ENCODE data around the gene PGP. TPM values are rescaled to one million over a fixed set of nuclear protein-coding genes. Genes with fewer than 3 reads are reported as not detected.
A peak's percentile ranks its signal among the peaks of the same experiment; 100 is the strongest.

Gene PGP
- total RNA-seq, 2 donors from 2014 or later = 11.6 to 21.6 TPM

- H3K4me3 Mint-ChIP-seq = no peak overlapping the region
- H3K27me3 Mint-ChIP-seq = no peaks in the 10 kb centered on the region
- H3K36me3 Mint-ChIP-seq (ENCODE audit: low read depth) = peaks cover 41% of the 10 kb centered on the region
- no peaks in the 10 kb centered on the region for H3K9me3 Mint-ChIP-seq
- H3K4me1 Mint-ChIP-seq = no peaks in the 10 kb centered on the region
- no peak for ATAC-seq (replicated peaks)
- no peak overlapping the region for H3K27ac Mint-ChIP-seq
Measured at GRCh38 chr16:2233046-2233775, 18.6 kb upstream of the PGP start.

GRCh38 chr16:2232094-2232990 is 17.7 kb upstream of the PGP start:
- no peaks in the 10 kb centered on the region for H3K4me1 Mint-ChIP-seq
- no peak overlapping the region for H3K27ac Mint-ChIP-seq
- no peaks in the 10 kb centered on the region for H3K9me3 Mint-ChIP-seq
- no peak for ATAC-seq (replicated peaks)
- H3K4me3 Mint-ChIP-seq = no peak overlapping the region
- no peaks in the 10 kb centered on the region for H3K27me3 Mint-ChIP-seq
- peaks cover 41% of the 10 kb centered on the region for H3K36me3 Mint-ChIP-seq (ENCODE audit: low read depth)

- no peak overlapping the region for H3K27ac Mint-ChIP-seq
- no peaks in the 10 kb centered on the region for H3K27me3 Mint-ChIP-seq
- peaks cover 47% of the 10 kb centered on the region for H3K36me3 Mint-ChIP-seq (ENCODE audit: low read depth)
- no peak for ATAC-seq (replicated peaks)
- no peaks in the 10 kb centered on the region for H3K9me3 Mint-ChIP-seq
- H3K4me3 Mint-ChIP-seq = no peak overlapping the region
- no peaks in the 10 kb centered on the region for H3K4me1 Mint-ChIP-seq
Measured at GRCh38 chr16:2231016-2231931, 16.6 kb upstream of the PGP start.

DNA sequence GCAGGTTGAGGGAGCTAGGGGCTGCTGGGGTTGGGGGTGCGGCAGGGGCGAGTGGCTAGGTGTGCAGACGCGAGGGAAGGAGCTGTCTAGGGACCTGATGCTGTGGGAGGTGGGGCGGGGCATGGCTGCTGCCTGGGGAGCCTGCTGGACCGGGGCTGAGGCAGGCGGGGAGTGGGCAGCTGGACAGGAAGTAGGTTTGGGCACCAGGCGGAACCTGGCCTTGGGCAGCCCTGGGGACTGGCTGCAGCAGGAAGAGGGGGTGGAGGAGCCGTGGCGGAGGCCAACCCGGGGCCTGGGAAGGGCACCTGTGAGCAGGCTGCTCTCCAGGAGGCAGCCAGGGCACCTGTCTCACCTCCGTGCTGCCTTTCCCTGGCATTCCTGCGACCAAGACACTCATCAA is 15.7 kb upstream of the PGP start:
- Mint-ChIP-seq H3K27ac (no peak overlapping the region), H3K27me3 (no peaks in the 10 kb centered on the region), H3K9me3 (no peaks in the 10 kb centered on the region), H3K36me3 (ENCODE audit: low read depth) (peaks cover 44% of the 10 kb centered on the region), H3K4me3 (no peak overlapping the region), H3K4me1 (no peaks in the 10 kb centered on the region)
- no peak for ATAC-seq (replicated peaks)

GRCh38 chr16:2229632-2230250 is 15.1 kb upstream of the PGP start:
- Mint-ChIP-seq H3K4me1 (no peaks in the 10 kb centered on the region), H3K27ac (no peak overlapping the region), H3K36me3 (ENCODE audit: low read depth) (peaks cover 37% of the 10 kb centered on the region), H3K27me3 (no peaks in the 10 kb centered on the region), H3K9me3 (no peaks in the 10 kb centered on the region), H3K4me3 (no peak overlapping the region)
- ATAC-seq (replicated peaks) = no peak

DNA sequence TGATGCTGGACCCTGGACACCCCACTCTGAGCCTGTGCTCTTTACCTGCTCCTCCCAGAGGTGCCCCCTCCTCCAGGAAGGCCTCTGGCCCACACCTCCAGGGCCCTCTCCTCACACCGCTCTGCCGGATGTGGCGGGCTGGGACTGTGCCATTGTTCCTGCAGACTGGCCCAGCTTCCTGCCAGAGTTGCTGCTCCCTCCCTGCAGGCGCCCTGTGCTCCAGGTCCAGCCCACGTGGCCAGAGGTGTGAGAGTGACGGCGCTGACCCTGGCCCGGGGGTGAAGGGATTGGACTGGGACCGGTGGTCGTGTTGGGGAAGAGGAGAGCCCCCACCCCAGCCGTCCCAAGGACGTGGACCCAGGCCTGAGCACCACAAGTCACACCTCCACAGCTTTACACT is 14.5 kb upstream of the PGP start:
- ATAC-seq (replicated peaks) = no peak
- Mint-ChIP-seq H3K36me3 (ENCODE audit: low read depth) (peaks cover 31% of the 10 kb centered on the region), H3K4me1 (no peaks in the 10 kb centered on the region), H3K4me3 (no peak overlapping the region), H3K27me3 (no peaks in the 10 kb centered on the region), H3K27ac (no peak overlapping the region), H3K9me3 (no peaks in the 10 kb centered on the region)

GRCh38 chr16:2228161-2228824 is 13.7 kb upstream of the PGP start:
- Mint-ChIP-seq H3K27me3 (no peaks in the 10 kb centered on the region), H3K27ac (no peak overlapping the region), H3K4me3 (no peak overlapping the region), H3K36me3 (ENCODE audit: low read depth) (peaks cover 25% of the 10 kb centered on the region), H3K9me3 (no peaks in the 10 kb centered on the region), H3K4me1 (no peaks in the 10 kb centered on the region)
- no peak for ATAC-seq (replicated peaks)

DNA sequence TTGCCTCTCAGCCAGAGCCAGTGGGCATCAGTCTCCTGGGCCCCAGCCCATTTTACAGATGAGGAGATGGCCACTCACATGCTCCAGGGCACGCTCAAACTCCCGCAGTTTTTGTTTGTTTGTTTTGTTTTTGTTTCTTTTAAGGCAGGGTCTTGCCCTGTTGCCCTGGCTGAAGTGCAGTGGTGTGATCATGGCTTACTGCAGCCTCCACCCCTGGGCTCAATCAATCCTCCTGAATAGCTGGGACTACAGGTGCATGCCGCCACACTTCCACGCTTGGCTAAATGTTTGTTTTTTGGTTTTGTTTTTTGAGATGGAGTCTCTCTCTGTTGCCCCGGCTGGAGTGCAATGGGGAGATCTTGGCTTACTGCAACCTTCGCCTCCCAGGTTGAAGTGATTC is 12.3 kb upstream of the PGP start:
- no peak overlapping the region for H3K4me3 Mint-ChIP-seq
- H3K36me3 Mint-ChIP-seq (ENCODE audit: low read depth) = peaks cover 23% of the 10 kb centered on the region
- ATAC-seq (replicated peaks) = no peak
- H3K4me1 Mint-ChIP-seq = no peaks in the 10 kb centered on the region
- no peaks in the 10 kb centered on the region for H3K27me3 Mint-ChIP-seq
- no peaks in the 10 kb centered on the region for H3K9me3 Mint-ChIP-seq
- H3K27ac Mint-ChIP-seq = no peak overlapping the region

DNA sequence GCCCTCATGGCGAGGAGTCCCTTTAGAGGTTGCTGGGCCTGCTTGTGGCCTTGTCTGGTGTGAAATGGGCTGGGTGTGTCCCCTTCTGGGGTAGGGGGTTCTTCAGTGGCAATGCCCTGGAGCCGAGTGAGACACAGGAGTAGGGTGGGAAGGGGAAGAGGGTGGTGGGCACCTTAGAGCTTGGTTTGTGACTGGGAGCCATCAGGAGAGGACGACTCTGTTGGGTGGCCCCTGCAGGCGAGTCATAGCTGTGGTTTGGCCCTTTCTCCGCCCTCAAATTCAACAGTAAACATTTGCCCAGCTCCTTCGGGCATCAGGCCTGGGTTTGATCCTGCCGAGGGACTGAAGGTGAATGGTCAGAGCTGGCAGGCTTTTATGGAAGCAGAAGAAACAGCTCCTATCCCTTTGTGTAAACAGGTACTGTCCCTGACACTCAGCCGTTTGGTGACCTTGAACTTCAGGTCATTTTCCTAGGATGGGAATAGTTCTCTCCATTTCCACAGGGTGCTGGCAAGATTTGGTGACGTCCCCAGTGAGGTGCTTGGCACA is 11.7 kb upstream of the PGP start:
- H3K27me3 Mint-ChIP-seq = no peaks in the 10 kb centered on the region
- H3K9me3 Mint-ChIP-seq = no peaks in the 10 kb centered on the region
- no peak for ATAC-seq (replicated peaks)
- H3K36me3 Mint-ChIP-seq (ENCODE audit: low read depth) = peaks cover 20% of the 10 kb centered on the region
- no peaks in the 10 kb centered on the region for H3K4me1 Mint-ChIP-seq
- H3K4me3 Mint-ChIP-seq = no peak overlapping the region
- H3K27ac Mint-ChIP-seq = no peak overlapping the region

DNA sequence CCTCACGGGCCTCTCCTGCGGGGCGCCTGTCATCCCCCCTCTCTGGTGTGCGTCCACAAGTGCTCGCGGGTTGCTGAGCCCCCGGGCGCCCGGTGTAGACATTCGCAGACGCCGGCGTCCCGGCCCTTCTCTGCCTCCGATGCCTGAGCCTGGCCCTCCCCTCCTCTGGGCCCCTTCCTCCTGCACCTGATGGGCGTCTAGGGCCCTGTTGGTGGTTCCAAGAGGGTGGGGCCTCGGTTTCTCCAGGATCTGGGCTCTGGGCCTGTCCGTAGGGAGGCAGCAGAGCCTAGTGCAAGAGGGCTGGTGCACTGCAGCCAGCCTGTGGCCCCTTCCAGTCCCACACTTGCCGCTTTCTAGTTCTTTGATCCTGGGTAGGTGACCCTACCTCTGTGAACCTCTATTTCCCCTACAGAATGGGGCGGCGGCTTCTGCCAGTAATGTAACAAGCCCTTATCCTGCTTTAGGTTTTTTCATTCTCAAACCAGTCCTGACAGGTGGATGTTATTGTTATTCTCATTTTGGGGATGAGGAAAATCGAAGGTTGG is 9.4 kb upstream of the PGP start:
- no peaks in the 10 kb centered on the region for H3K4me1 Mint-ChIP-seq
- H3K36me3 Mint-ChIP-seq (ENCODE audit: low read depth) = peaks cover 8% of the 10 kb centered on the region
- peak overlapping the region; percentile 78 for H3K27ac Mint-ChIP-seq
- peak; percentile 10 for ATAC-seq (replicated peaks)
- H3K4me3 Mint-ChIP-seq = peak overlapping the region; percentile 80
- H3K9me3 Mint-ChIP-seq = no peaks in the 10 kb centered on the region
- H3K27me3 Mint-ChIP-seq = no peaks in the 10 kb centered on the region

GRCh38 chr16:2223221-2223941 is 8.7 kb upstream of the PGP start, which contains the start of gene E4F1:
Gene E4F1 (plus strand): TSS chr16:2223591. CDS start chr16:2223614, 23 bp downstream.
- ATAC-seq (replicated peaks) = peak; percentile 100
- Mint-ChIP-seq H3K27me3 (no peaks in the 10 kb centered on the region), H3K4me3 (peak within 1 kb of the TSS; percentile 80), H3K4me1 (no peaks in the 10 kb centered on the region), H3K9me3 (no peaks in the 10 kb centered on the region), H3K36me3 (ENCODE audit: low read depth) (peaks cover 8% of the 10 kb centered on the region), H3K27ac (peak within 1 kb of the TSS; percentile 78)

- H3K4me3 Mint-ChIP-seq = peak overlapping the region; percentile 80
- peaks cover 21% of the 10 kb centered on the region for H3K36me3 Mint-ChIP-seq (ENCODE audit: low read depth)
- no peaks in the 10 kb centered on the region for H3K9me3 Mint-ChIP-seq
- peaks cover 6% of the 10 kb centered on the region for H3K4me1 Mint-ChIP-seq
- no peak overlapping the region for H3K27ac Mint-ChIP-seq
- no peaks in the 10 kb centered on the region for H3K27me3 Mint-ChIP-seq
- no peak for ATAC-seq (replicated peaks)
Measured at GRCh38 chr16:2216330-2216729, 1.7 kb upstream of the PGP start.
